Measurements from ENCODE around the gene CCR7.

GRCh38 chr17:40516581-40517285 lies 48.5 kb downstream of the CCR7 start:
- TF ChIP-seq TBX2 (CRISPR knock-in tag; IDR thresholded peaks at IDR 0.05; ENCODE audit: borderline replicate concordance) (peak; percentile 70; the same call in 1 of the 2 replicates), SMAD1 (CRISPR knock-in tag; IDR thresholded peaks at IDR 0.05; ENCODE audit: borderline replicate concordance, low read depth) (no peak), ATM (IDR thresholded peaks at IDR 0.05; ENCODE audit: borderline replicate concordance) (no peak), YY1 (IDR thresholded peaks at IDR 0.05; ENCODE audit: insufficient read depth, insufficient replicate concordance, low read depth, low read length) (no peak), ATF2 (CRISPR knock-in tag; IDR thresholded peaks at IDR 0.05) (no peak), POLR2AphosphoS5 (IDR thresholded peaks at IDR 0.05; ENCODE audit: low read depth, low read length) (no peak), NAIF1 (CRISPR knock-in tag; IDR thresholded peaks at IDR 0.05; ENCODE audit: borderline replicate concordance) (no peak), RBM22 (optimal IDR thresholded peaks at IDR 0.05; ENCODE audit: low read length) (no peak), TRIM24 (CRISPR knock-in tag; IDR thresholded peaks at IDR 0.05) (no peak), TP53 (CRISPR knock-in tag; conservative IDR thresholded peaks at IDR 0.05) (no peak), ZNF614 (CRISPR knock-in tag; IDR thresholded peaks at IDR 0.05; ENCODE audit: borderline replicate concordance) (no peak; the same call in 1 of the 2 replicates), PPARG (CRISPR knock-in tag; conservative IDR thresholded peaks at IDR 0.05) (no peak), TCF7 (IDR thresholded peaks at IDR 0.05; ENCODE audit: low read depth) (peak; percentile 91), ZNF121 (CRISPR knock-in tag; IDR thresholded peaks at IDR 0.05) (no peak)
